HCT116 (cell line): ENCODE data around the gene CTNNA2. TPM values are rescaled to one million over a fixed set of nuclear protein-coding genes. Genes with fewer than 3 reads are reported as not detected.

Experiments used
- ATAC-seq: fragments of 200-7000 bp; cut with Tn5 transposase; 2 replicates; pipeline ENCODE4 v1.9.1; 2020; ENCODE audit warnings: mild to moderate bottlenecking, moderate library complexity
- BruUV-seq: library from RNA; stranded (reverse); fragments of 400-500 nt; replicated peaks from 2 replicates; lab custom pipeline; 2021; lab: Mats Ljungman, UMichigan
- CTCF ChIA-PET: fragments of 300-600 bp; sonication (Branson Sonifier 250); formaldehyde crosslinking; loops from one replicate; lab custom pipeline; 2021; ENCODE audit warnings: antibody characterized with exemption; lab: Charles Lee
- POLR2A ChIA-PET: fragments of 300-600, 350-600 bp; sonication (Branson Sonifier 250); formaldehyde crosslinking; loops from one replicate; lab custom pipeline; 2021; ENCODE audit warnings: antibody characterized with exemption; lab: Charles Lee
- RAD21 ChIA-PET, 2 experiments: fragments of 300-600 bp; sonication (Branson Sonifier 250); formaldehyde crosslinking; loops; one replicate each; lab custom pipeline; 2023; ENCODE audit warnings: low total read pairs in 2 of 2; ENCODE audit not compliant: uncharacterized antibody in 2 of 2, unreplicated experiment in 2 of 2, low non-redundant PET in 1 of 2; lab: Charles Lee
- DNase-seq: peaks from one replicate; pipeline ENCODE4 v3.0.0-alpha.2; 2010; ENCODE audit warnings: low read depth, low spot score
- H2AFZ ChIP-seq: fragments of 200-600 bp; shearing (Covaris generic), sonication (generic); 2 replicates; pipeline ENCODE4 v1.6.1; 2017; ENCODE audit warnings: low read depth, mixed run types, mixed read lengths, antibody characterized with exemption, low read length; ENCODE audit not compliant: poor library complexity, severe bottlenecking
- H3K27ac ChIP-seq: 2 replicates; pipeline ENCODE4 v1.5.1; 2012; ENCODE audit warnings: low read depth, low read length
- H3K27me3 ChIP-seq: fragments of 200-600 bp; sonication (generic); 2 replicates; pipeline ENCODE4 v1.6.1; 2016; ENCODE audit warnings: mixed run types, low read length, mixed read lengths; ENCODE audit not compliant: insufficient read depth
- H3K36me3 ChIP-seq, 2 experiments: fragments of 200-500 bp in 1 of 2; fragments of 200-600 bp in 1 of 2; sonication (Bioruptor generic) in 1 of 2; sonication (generic) in 1 of 2; 2 replicates each; pipeline versions ENCODE4 v1.5.1 to v1.6.1; 2014 to 2016; ENCODE audit warnings: low read length in 2 of 2, inconsistent platforms in 1 of 2, mixed read lengths in 1 of 2, mixed run types in 1 of 2; ENCODE audit not compliant: insufficient read depth in 2 of 2, control insufficient read depth in 1 of 2
- H3K4me1 ChIP-seq, 2 experiments: fragments of 200-600 bp in 1 of 2; sonication (generic) in 1 of 2; 2 replicates each; pipeline versions ENCODE4 v1.5.1 to v1.6.1; 2012 to 2017; ENCODE audit warnings: low read length in 2 of 2, inconsistent platforms in 1 of 2, mild to moderate bottlenecking in 1 of 2, mixed read lengths in 1 of 2, mixed run types in 1 of 2, moderate library complexity in 1 of 2; ENCODE audit not compliant: insufficient read depth in 2 of 2, control insufficient read depth in 1 of 2
- H3K4me2 ChIP-seq: fragments of 200-600 bp; sonication (generic); 2 replicates; pipeline ENCODE4 v1.6.1; 2017; ENCODE audit warnings: mixed run types, low read length, mixed read lengths
- H3K4me3 ChIP-seq, 2 experiments: fragments of 200-600 bp in 1 of 2; sonication (generic) in 1 of 2; replicated peaks in 1 of 2; 2 replicates each; pipeline ENCODE4 v1.5.1; 2011 to 2016; ENCODE audit warnings: low read length in 2 of 2, control low read depth in 1 of 2, low read depth in 1 of 2, mild to moderate bottlenecking in 1 of 2, mixed read lengths in 1 of 2, mixed run types in 1 of 2
- H3K79me2 ChIP-seq: fragments of 200-600 bp; sonication (generic); 2 replicates; pipeline ENCODE4 v1.6.1; 2017; ENCODE audit warnings: mild to moderate bottlenecking, mixed run types, low read length, moderate library complexity, mixed read lengths; ENCODE audit not compliant: insufficient read depth
- H3K9ac ChIP-seq: fragments of 200-600 bp; sonication (generic); 2 replicates; pipeline ENCODE4 v1.6.1; 2016; ENCODE audit warnings: low read length, mixed read lengths
- H3K9me2 ChIP-seq: fragments of 200-600 bp; sonication (generic), shearing (Covaris generic); 2 replicates; pipeline ENCODE4 v1.6.1; 2017; ENCODE audit warnings: mixed run types, mild to moderate bottlenecking, moderate library complexity; ENCODE audit not compliant: insufficient read depth
- H3K9me3 ChIP-seq, 2 experiments: fragments of 200-500 bp in 1 of 2; fragments of 200-600 bp in 1 of 2; sonication (Bioruptor generic) in 1 of 2; sonication (generic) in 1 of 2; 2 replicates each; pipeline ENCODE4 v1.6.1; 2014 to 2017; ENCODE audit warnings: low read length in 2 of 2, mixed read lengths in 2 of 2, inconsistent platforms in 1 of 2, low read depth in 1 of 2, mild to moderate bottlenecking in 1 of 2, mixed run types in 1 of 2, moderate library complexity in 1 of 2; ENCODE audit not compliant: control insufficient read depth in 1 of 2, insufficient read depth in 1 of 2
- H4K20me1 ChIP-seq: fragments of 200-600 bp; sonication (generic), shearing (Covaris generic); 2 replicates; pipeline ENCODE4 v1.6.1; 2017; ENCODE audit warnings: mixed run types, mild to moderate bottlenecking, moderate library complexity; ENCODE audit not compliant: insufficient read depth
- ATF3 ChIP-seq: IDR thresholded peaks from 2 replicates; pipeline ENCODE4 v1.6.1; 2012
- CTCF ChIP-seq, 3 experiments: fragments of 200-600 bp in 1 of 3; sonication (generic) in 1 of 3; IDR thresholded peaks in 2 of 3; conservative IDR thresholded peaks in 1 of 3; 2 replicates each; pipeline ENCODE4 v1.5.1; 2012 to 2017; ENCODE audit warnings: low read depth in 2 of 3, low read length in 2 of 3, antibody characterized with exemption in 1 of 3, borderline replicate concordance in 1 of 3, control low read depth in 1 of 3, mild to moderate bottlenecking in 1 of 3, mixed read lengths in 1 of 3, mixed run types in 1 of 3, moderate library complexity in 1 of 3; ENCODE audit not compliant: insufficient read depth in 1 of 3
- EGR1 ChIP-seq: IDR thresholded peaks from 2 replicates; pipeline ENCODE4 v1.6.1; 2012; ENCODE audit warnings: low read depth
- EZH2 ChIP-seq: fragments of 200-600 bp; sonication (generic); IDR thresholded peaks from 2 replicates; pipeline ENCODE4 v1.6.1; 2017; ENCODE audit warnings: antibody characterized with exemption, mixed run types
- FOSL1 ChIP-seq: IDR thresholded peaks from 2 replicates; pipeline ENCODE4 v1.6.1; 2012; ENCODE audit warnings: low read depth
- JUND ChIP-seq: IDR thresholded peaks from 2 replicates; pipeline ENCODE4 v1.6.1; 2012
- MAX ChIP-seq: IDR thresholded peaks from 2 replicates; pipeline ENCODE4 v1.6.1; 2012
- POLR2A ChIP-seq: IDR thresholded peaks from 2 replicates; pipeline ENCODE4 v1.7.0; 2011; ENCODE audit warnings: borderline replicate concordance; ENCODE audit not compliant: insufficient read depth, insufficient read length; ENCODE audit errors: extremely low read depth
- SP1 ChIP-seq: IDR thresholded peaks from 2 replicates; pipeline ENCODE4 v1.6.1; 2012; ENCODE audit warnings: low read depth
- intact Hi-C: fragments of 100-400 bp; cut with micrococcal nuclease; formaldehyde crosslinking; loops from 2 replicates; pipeline ENCODE4 v1.10.0; 2022
- total RNA-seq: library from RNA; stranded (reverse); gene quantifications from one replicate; pipeline ENCODE4 v1.2.1, GENCODE V29; 2021; ENCODE audit not compliant: unreplicated experiment

The CTNNA2 gene
- total RNA-seq, 1 experiment from 2014 or later = not detected

GRCh38 chr2:80117401-80117800 is 604.5 kb downstream of the CTNNA2 start (continued):
- TF ChIP-seq ATF3 (no peak), POLR2A (no peak), FOSL1 (no peak)

- Histone ChIP-seq H3K4me2 (no peak overlapping the region), H3K79me2 (no peaks in the 10 kb centered on the region), H3K9me2 (no peaks in the 10 kb centered on the region), H4K20me1 (no peaks in the 10 kb centered on the region), H3K27me3 (no peaks in the 10 kb centered on the region), H3K27ac (no peak overlapping the region), H3K36me3 (no peaks in the 10 kb centered on the region), H3K9ac (no peak overlapping the region), H3K4me1 (no peaks in the 10 kb centered on the region), H3K9me3 (peaks cover 4 to 15% of the 10 kb centered on the region in 2 experiments; a peak in 2 of 4 replicates), H2AFZ (no peak overlapping the region), H3K4me3 (no peak overlapping the region)
- TF ChIP-seq JUND = no peak
- TF ChIP-seq MAX = no peak
- TF ChIP-seq CTCF (IDR thresholded peaks at IDR 0.05 in 2 of 3, conservative IDR thresholded peaks at IDR 0.05 in 1 of 3; ENCODE audit: borderline replicate concordance in 1 of 3, insufficient read depth in 1 of 3, low read depth in 2 of 3, low read length in 2 of 3) = no peak
- TF ChIP-seq EZH2 = no peak
- TF ChIP-seq SP1 = no peak
- no peak for TF ChIP-seq ATF3
- TF ChIP-seq EGR1 = no peak
- no peak for ATAC-seq
- ChIA-PET CTCF (no interaction called here), POLR2A (no interaction called here), RAD21 (no interaction called here)
- BruUV-seq = no TSS peak
- no peak for DNase-seq
- intact Hi-C loops = no loop called here
Measured at GRCh38 chr2:80120866-80121265, 608.0 kb downstream of the CTNNA2 start.
